SK-N-SH (cell line): ENCODE results near the gene PLCH1.

ENCODE experiments used
- POLR2AphosphoS5 ChIP-seq: IDR thresholded peaks from 2 replicates; pipeline ENCODE4 v1.6.1; 2012; ENCODE audit warnings: low read depth, low read length
- SMC3 ChIP-seq: IDR thresholded peaks from 2 replicates; pipeline ENCODE4 v1.6.1; 2012; ENCODE audit warnings: low read depth, low read length, improper control_type of control experiment

DNA sequence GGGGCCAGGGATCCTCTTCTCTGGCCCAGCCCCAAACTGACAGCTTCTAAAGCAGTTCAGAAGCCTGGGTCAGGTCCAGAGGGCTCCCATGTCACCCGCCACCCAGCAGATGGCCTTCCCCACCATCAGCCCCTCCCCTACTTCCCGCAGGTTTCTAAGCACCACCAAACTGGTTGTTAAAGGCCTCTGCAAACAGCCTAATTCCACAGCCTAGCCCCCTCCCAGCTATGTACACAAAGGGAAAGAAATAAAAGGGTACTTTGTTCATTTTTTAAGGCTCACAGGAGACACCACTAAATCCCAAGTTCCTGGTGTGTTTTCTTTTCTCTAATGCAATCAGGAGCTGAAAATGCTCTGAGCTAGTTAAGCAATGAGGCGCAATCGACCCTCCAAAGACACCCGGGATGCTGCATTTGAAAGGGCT is 30.6 kb downstream of the PLCH1 start:
- TF ChIP-seq POLR2AphosphoS5 (no peak), SMC3 (no peak)
